ENCODE results near the gene SERPINA10.
"Not testable (repeated sequence)": the region's sequence is repeated elsewhere in the genome, so short reads cannot be mapped to it uniquely, and the experiment has no call there.

The SERPINA10 gene

DNA sequence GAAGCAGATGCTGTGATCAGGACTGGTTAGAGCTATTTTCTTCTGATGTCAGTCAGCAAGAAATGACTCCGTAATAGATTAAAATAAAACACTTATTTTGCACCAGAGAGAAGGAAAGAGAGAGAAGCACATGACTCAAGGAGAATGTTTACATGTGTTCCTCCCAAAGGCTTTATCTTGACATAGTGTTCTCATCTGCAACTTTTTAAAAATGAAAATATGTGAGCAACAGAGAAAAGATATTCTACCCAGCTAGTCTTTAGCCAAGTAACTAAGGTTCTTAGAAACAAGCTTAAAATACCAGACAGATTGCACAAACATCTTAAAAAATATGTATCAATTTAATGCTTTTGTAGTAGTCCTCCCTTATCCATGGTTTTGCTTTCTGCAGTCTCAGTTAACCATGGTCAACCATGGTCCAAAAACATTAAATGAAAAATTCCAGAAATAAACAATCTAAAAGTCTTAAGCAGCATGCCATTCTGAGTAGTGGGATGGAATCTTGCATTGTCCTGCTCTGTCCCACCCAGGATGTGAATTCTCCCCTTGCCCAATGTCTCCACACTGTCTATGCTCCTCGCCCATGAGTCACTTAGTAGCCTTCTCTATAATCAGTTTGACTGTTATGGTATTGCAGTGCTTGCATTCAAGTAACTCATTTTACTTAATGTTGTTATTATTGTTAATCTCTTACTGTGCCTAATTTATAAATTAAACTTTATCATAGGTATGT lies 9.9 kb downstream of the SERPINA10 start:
- DNase-seq = no peak

DNA sequence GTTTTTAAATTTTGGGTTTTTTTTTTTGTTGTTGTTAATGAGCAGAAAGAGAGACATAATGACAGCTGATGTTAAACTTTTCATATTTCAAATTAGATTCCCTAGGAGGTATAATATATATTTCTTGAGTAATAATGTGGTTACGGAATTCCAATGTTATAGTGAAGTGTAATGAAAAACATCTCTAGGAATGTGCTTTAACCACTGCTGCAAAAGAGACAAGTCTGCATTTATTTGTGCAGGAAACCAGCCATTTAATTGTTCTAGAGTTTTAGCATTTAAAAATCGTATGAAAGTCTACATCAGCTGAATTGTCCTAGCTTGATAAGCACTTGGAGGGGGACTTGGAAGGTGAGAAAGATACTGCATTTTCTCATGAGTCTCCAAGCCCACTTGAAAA lies 14.3 kb downstream of the SERPINA10 start:
- no peak for DNase-seq

DNA sequence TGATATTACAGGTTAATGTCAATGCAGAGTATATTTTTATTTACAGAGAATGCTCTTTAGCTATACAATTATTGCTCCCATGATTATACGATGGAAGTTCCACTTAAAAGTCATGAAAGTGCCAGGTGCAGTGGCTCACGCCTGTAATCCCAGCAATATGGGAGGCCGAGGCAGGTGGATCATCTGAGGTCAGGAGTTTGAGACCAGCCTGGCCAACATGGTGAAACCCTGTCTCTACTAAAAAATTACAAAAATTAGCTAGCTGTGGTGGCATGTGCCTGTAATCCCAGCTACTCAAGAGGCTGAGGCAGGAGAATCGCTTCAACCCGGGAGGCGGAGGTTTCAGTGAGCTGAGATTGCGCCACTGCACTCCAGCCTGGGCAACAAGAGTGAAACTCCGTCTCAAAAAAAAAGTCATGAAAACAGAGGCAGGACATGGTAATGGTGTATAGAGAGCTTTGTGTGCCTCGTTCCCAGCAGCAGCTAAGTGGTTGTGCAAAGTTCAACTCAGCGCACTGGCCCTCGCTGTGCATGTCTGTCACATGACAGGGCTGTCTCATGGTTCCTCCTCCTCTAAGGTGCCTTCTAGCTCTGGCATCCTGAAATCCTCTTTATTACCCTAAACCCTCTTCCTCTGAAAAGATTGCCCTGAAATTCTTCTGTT lies 16.0 kb downstream of the SERPINA10 start:
- DNase-seq = not testable (repeated sequence)

DNA sequence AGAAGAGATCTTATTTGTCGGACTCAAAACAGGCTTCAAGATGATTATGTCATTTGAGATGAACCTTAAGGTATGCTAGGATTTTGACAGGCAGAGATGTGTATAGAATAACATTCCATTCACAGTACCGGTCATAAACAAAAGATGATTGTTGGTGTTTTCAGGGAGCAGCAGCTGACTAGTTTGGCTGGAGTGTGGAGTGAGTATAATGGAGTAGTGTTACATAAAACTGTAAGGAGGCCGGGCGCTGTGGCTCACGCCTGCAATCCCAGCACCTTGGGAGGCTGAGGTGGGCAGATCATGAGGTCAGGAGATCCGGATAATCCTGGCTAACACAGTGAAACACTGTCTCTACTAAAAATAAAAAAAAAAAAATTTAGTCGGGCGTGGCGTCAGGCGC lies 23.9 kb downstream of the SERPINA10 start:
- no peak for DNase-seq

DNA sequence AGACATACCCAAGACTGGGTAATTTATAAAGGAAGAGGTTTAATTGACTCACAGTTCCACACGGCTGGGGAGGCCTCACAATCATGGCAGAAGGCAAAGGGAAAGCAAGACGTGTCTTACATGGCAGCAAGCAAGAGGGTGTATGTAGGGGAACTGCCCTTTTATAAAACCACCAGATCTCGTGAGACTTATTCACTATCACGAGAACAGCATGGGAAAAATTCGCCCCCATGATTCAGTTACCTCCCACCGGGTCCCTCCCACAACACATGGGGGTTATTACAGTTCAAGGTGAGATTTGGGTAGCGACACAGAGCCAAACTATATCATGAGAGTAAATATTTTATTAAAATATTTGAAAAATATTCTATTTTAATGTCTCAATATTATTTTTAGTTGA lies 24.5 kb downstream of the SERPINA10 start:
- DNase-seq = not testable (repeated sequence)

DNA sequence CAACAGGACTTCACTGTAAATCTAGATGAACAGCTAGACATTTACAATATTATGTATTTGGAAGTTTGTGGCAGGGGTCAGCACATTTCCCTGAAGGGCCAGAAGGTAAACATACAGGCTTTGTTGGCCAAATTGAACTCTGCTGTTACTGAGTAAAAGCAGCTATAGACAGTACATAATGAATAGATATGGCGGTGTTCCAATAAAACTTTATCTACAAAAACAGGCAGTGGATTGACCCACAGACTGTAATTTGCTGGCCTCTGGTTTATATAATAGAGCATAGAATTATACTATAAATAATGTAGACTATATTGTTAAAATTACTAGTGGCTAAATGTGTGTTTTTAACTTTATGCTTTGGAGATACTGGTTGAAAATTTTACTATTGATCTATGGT lies 25.7 kb downstream of the SERPINA10 start:
- no peak for DNase-seq

DNA sequence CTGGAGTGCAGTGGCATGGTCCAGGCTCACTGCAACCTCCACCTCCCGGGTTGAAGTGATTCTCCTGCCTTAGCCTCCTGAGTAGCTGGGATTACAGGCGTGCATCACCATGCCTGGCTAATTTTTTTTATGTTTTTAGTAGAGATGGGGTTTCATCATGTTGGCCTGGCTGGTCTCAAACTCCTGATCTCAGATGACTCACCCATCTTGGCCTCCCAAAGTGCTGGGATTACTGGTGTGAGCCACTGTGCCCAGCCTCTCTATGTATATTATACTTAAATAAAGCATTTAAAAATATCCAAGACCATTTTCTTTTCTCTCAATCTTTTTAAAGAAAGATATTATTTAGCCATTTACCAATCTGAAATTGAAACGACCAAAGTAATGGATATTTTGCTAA lies 28.9 kb downstream of the SERPINA10 start:
- not testable (repeated sequence) for DNase-seq

DNA sequence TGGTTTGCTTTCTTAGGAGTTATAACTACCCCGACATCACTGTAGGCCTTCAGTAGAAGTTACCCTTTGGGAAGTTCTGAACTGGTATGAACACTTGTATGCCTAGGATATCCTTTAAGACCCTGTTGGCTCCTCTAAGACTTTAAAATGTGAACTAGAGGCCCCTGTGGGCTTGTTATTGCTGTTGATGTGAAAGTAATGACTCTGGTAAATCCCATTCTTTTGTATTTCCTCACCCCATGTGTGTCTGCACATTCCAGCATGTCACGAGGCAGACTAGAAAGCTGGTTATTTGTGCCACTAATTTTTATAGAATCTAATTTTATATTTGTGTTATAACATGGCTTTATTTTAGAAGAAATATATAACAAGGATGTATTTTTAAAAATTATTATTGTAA lies 48.9 kb downstream of the SERPINA10 start:
- no peak for DNase-seq

DNA sequence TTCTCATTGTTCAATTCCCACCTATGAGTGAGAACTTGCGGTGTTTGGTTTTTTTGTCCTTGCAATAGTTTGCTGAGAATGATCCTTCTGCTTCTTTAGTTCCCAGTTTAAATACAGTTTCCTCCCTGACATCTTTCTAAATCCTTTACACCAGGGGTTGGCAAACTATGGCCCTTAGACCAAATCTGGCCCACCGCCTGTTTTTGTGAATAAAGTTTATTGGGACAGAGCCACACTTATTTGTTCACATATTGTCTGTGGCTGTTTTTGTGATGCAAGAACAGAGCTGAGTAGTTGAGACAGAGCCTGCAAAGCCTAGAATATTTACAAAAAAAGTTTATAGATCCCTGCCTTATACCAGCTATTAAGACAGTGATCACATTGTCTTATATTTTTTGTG lies 53.7 kb downstream of the SERPINA10 start:
- no peak for DNase-seq

DNA sequence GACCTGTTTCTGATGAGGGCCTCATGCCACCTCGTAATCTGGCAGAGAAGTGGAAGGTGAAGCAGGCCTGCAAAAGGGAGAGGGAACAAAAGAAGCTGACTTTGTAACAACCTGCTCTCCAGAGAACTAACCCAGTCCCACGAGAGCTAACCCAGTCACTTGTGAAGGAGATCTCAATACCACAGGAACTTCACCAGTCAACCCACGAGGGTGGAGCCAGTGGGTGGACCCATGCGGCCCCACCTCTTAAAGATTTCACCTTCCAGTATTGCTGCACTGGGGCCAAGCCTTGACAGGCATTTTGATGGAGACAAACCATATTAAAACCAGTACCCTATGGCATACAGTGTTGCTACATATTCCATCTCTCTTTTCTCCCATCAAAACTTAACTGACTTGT lies 55.1 kb downstream of the SERPINA10 start:
- no peak for DNase-seq

DNA sequence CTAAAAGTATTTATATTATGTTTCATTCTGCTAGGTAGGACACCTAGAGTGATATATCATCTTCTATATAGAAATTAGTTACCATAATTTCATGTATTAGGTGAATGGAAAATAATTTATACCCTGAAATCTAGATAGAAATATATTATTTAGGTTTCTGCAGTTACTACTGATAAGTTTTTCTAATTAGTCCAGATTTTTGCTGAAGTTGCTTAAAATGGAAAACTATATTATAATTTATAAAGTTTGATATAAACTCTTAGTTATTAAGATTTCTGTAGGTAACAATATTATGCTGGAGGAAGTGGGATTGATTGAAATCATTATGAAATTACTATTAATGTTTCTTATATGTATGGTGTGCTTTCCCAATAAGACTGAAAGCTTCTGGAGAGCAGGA lies 56.0 kb downstream of the SERPINA10 start:
- DNase-seq = no peak
